GM21367 (cell line): ENCODE results near the gene C4orf54.

Source experiments
- ATAC-seq: cut with Tn5 transposase; IDR thresholded peaks from one replicate; pipeline ENCODE4 v1.9.1; 2021; ENCODE audit not compliant: unreplicated experiment

C4orf54 gene

DNA sequence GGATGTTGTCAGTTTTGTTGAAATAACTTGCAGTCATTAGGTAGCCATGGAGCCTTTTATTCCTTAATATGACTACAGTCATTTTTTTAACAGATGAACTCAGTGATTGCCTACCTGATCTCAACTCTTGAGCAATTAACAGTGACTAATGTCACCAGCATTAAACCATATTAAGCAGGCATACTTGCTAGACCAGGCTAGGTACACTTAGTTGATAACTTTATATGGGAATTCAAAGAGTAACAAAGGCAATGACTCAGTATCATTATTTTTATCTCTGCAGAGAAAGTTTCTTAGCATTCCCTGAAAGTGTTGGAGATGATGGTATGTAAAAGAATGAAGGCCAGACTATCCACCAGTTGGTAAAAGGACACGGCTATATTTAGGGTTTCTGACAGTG is at the start of gene C4orf54:
C4orf54 (minus strand) TSS at position 31 of the 400 bp plus-strand sequence. CDS start 3,180 bp downstream, outside the sequence.
- ATAC-seq: no peak

DNA sequence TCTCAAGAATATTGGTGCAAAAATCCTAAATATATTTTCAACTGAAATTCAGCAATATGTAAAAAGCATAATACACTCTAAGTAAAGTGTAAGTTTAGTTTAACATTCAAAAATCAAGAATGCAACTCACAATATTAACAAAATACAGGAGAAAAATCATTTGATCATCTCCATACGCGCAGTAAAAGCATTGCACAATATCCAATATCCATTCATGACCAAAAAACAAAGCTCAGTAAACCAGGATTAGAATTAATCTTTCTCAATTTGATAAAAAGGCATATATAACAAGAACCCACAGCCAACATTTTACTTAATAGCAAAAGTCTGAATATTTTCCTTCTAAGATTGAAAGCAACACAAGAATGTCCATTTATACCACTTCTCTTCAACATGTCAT is 48.3 kb upstream of the C4orf54 start:
- no peak for ATAC-seq

DNA sequence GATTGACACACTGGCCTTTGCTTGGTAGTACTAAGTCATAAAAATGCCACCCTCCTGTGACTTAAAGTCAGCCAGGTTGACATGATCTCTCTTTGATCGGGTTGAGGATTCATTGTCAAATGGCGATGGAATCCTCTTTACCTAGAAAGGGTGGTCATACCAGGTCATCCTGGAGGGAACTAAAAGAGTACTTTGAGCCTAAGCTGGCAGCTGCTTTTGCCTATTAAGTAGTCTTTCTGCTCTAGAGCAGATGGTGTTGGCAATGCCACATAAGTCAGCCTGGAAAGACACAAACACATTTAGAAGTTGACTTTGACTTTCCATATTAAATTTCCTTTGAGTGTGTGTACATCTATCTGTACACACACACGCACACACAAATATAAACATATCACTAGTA is 39.2 kb upstream of the C4orf54 start:
- no peak for ATAC-seq

DNA sequence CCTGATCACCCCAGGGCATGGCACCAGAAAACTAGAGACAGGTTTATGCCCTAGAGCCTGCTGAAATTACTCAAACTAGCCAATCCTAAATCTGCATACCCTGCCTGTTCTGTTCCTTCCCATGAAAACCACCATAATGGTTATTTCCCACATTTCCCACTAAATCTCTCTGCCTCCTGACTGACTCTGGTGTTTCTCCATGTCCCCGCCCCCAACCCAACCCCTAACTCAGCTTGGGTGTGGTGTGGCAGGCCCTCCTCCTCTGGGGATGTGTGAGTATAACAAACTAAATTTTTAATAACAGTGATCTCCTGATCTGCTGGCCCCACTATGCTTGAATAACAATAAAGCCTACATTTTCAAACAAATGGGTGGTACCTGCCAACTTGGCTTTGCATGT is 35.5 kb upstream of the C4orf54 start:
- no peak for ATAC-seq

DNA sequence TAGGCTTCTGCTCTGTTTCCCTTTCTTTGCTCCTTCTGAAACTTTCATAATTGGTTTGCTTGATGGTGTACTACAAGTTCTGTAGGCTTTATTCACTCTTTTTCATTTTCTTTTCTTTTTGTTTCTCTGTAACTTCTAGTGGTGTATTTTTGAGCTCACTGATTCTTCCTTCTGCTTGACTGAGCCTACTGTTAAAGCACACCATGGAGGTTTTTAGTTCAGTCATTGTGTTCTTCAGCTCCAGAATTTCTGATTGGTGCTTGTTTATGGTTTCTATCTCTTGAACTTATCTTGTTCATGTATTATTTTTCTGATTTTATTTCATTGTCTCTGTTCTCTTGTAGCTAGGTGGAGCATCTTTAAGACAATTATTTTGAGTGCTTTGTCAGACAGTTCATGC is 33.4 kb upstream of the C4orf54 start:
- ATAC-seq: no peak

DNA sequence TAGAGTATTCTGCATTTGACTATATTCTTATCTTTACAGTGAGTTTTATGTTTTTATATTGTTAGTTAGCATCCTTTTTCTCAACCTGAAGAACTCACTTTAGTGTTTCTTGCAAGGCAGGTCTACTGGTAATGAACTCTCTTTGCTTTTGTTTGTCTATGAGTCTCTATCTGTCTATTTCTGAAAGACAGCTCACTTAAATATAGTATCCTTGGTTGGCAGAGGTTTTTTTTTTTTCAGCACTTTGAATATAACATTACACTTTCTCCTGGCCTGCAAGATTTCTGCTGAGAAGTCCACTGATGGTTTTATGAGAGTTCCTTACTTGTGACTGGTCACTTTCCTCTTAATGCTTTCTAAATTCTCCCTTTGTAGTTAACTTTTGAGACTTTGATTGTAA is 32.8 kb upstream of the C4orf54 start:
- ATAC-seq: no peak

DNA sequence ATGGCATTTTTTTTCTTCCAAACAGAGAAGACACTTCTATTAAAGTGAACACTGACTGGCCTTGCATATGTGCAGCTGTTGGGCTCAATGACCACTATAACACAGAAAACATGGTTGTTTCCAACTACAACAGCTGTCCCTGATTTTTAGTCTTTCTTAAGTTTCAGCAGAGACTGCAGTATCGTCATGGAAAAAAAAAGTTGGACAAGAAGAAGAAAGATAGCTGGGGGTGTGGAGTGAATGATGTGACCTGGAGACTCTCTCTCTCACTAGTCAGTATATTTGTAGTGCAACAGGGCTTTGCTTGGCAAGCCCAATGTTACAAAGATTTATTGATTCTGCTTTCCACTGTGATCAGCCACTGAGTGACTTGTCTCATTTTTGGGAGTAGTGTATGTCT is 29.5 kb upstream of the C4orf54 start:
- ATAC-seq: no peak

GRCh38 chr4:99685234-99685633 is 27.6 kb upstream of the C4orf54 start:
- no peak for ATAC-seq

DNA sequence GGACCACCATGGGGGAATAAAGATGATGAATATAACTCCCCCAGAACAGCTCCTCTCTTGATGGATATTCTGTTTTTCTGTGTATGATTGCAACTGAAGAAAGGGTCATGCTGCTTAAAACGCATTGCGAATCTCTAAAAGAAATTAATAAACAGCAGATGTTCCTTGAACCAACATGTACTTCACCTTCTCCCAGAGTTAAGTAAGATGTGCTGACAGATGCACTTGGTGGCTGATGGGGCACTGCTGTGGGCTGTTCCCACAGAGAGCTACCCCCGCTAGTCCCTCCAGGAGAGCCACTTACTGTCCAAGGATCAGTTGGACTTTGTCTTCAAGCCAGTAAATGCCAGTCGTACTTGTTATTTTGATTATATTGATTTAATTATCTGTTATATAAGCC is 26.3 kb upstream of the C4orf54 start:
- no peak for ATAC-seq

- ATAC-seq: no peak
Observed at GRCh38 chr4:99679976-99680375, 22.3 kb upstream of the C4orf54 start.

DNA sequence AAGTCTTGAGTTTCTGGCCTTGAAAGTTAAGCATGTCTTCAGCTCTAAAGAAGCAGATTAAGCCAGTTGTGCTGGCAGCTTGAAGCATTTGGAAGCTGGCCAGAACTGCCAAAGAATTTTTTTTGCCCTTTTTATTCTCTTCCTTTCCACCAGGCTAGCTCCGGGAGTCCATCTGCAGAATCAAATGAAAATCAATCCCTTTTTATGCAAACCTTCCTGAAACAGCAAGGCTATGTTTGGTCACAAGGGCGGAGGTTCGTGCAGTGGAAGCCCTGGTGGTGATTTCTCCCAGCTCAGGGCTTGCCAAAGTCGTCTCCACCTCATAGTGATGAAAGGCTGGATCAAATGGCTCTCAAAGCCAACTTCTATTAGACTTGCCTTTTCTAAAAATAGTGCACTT is 21.6 kb upstream of the C4orf54 start:
- ATAC-seq: no peak

DNA sequence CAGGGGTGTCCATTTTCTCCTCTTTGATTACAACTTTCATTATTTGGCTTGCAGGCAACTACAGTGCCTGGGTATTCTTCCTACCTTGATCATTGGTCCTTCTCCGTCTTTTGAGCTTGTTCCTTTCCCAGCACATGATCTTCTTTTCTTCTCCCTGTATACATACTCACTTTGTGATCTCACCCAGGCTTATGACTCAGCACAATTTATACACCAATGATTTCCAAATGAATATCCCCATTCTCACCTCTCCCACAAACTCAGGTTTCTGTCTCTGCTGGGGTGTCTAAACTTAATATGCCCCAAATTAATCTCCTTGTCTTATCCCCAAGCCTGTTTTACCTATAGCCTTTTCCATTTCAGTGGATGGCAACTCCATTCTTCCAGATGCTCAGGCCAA is 19.5 kb upstream of the C4orf54 start:
- ATAC-seq: no peak

DNA sequence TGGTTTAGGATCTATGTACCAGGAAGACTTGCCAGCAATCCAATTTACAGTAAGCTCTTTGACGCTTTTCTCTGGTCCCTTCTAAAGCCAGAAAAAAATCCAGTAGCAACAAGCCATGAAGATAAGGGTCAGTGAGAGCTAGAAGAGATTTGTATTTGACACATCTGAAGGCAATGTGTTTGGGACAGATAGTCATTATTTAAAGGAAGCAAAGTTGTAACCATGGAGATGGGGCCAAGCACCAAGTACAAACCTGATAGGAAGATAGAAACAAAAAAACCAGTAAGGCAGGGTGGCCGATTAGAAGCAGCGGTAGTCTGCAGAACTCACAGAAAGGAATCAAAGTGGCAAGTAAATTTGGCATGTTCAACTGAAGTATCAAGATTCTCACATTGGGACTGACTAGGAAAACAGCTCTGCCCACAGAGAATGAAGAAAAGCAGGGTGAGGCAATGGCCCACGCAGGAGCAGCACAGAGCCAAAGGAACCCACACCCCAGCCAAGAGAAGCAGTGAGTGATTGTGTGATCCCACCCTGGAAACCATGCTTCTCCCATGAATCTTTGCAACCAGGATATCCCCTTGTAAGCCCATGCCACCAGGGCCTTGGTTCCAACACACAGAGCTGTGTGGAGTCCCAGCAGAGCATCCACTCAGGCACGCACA is 12.9 kb upstream of the C4orf54 start:
- ATAC-seq: no peak

- ATAC-seq: no peak
Observed at GRCh38 chr4:99669084-99669483, 11.5 kb upstream of the C4orf54 start.

- no peak for ATAC-seq
Observed at GRCh38 chr4:99668472-99668871, 10.8 kb upstream of the C4orf54 start.

- ATAC-seq: no peak
Observed at GRCh38 chr4:99665983-99666382, 8.4 kb upstream of the C4orf54 start.

- ATAC-seq: no peak
Observed at GRCh38 chr4:99664716-99665115, 7.1 kb upstream of the C4orf54 start.

- no peak for ATAC-seq
Observed at GRCh38 chr4:99661907-99662306, 4.3 kb upstream of the C4orf54 start.

- ATAC-seq: no peak
Observed at GRCh38 chr4:99658666-99659065, 1.0 kb upstream of the C4orf54 start.

GRCh38 chr4:99655308-99656081 is 2.1 kb downstream of the C4orf54 start:
- ATAC-seq: no peak

GRCh38 chr4:99654361-99654761 is 3.3 kb downstream of the C4orf54 start:
- no peak for ATAC-seq

- ATAC-seq: no peak
Observed at GRCh38 chr4:99653916-99654315, 3.7 kb downstream of the C4orf54 start.
